Astrocyte (in vitro differentiated cells and primary cell): ENCODE results near the gene EIF4E. TPM values are rescaled to one million over a fixed set of nuclear protein-coding genes. Genes with fewer than 3 reads are reported as not detected.

ENCODE experiments used
- DNase-seq: peaks from one replicate; pipeline ENCODE4 v3.0.0-alpha.2; 2010; ENCODE audit warnings: low read depth
- FAIRE-seq: peaks from 2 replicates; lab custom pipeline; 2011; peaks lifted over from hg19 to GRCh38; lab: Jason Lieb, UNC
- H2AFZ ChIP-seq: 2 replicates; pipeline ENCODE4 v1.6.0; 2012; ENCODE audit warnings: low read depth, low read length, inconsistent platforms
- H3K27ac ChIP-seq: 2 replicates; pipeline ENCODE4 v1.5.1; 2011; ENCODE audit warnings: low read depth, low read length, inconsistent platforms
- H3K27me3 ChIP-seq: 2 replicates; pipeline ENCODE4 v1.6.0; 2011; ENCODE audit warnings: low read length, inconsistent platforms; ENCODE audit not compliant: insufficient read depth
- H3K36me3 ChIP-seq: 2 replicates; pipeline ENCODE4 v1.5.1; 2011; ENCODE audit warnings: low read length, inconsistent platforms; ENCODE audit not compliant: insufficient read depth
- H3K4me1 ChIP-seq: 2 replicates; pipeline ENCODE4 v1.5.1; 2011; ENCODE audit warnings: low read length, inconsistent platforms; ENCODE audit not compliant: insufficient read depth
- H3K4me2 ChIP-seq: 2 replicates; pipeline ENCODE4 v1.6.0; 2012; ENCODE audit warnings: low read length, inconsistent platforms
- H3K4me3 ChIP-seq: 2 replicates; pipeline ENCODE4 v1.5.1; 2011; ENCODE audit warnings: low read depth, mild to moderate bottlenecking, low read length, inconsistent platforms; ENCODE audit not compliant: insufficient read depth
- H3K79me2 ChIP-seq: 2 replicates; pipeline ENCODE4 v1.6.0; 2012; ENCODE audit warnings: mild to moderate bottlenecking, low read length, inconsistent platforms; ENCODE audit not compliant: insufficient read depth
- H3K9ac ChIP-seq: 2 replicates; pipeline ENCODE4 v1.6.0; 2012; ENCODE audit warnings: mild to moderate bottlenecking, low read length, inconsistent platforms
- H3K9me3 ChIP-seq: 2 replicates; pipeline ENCODE4 v1.5.1; 2012; ENCODE audit warnings: low read depth, mild to moderate bottlenecking, low read length, inconsistent platforms; ENCODE audit not compliant: insufficient read depth
- H4K20me1 ChIP-seq: 2 replicates; pipeline ENCODE4 v1.6.0; 2012; ENCODE audit warnings: low read length, inconsistent platforms; ENCODE audit not compliant: insufficient read depth
- H3K27ac Mint-ChIP-seq: one replicate; pipeline ENCODE4 v1.8.0; 2021; ENCODE audit warnings: mild to moderate bottlenecking, mixed read lengths; ENCODE audit not compliant: unreplicated experiment
- H3K27me3 Mint-ChIP-seq: one replicate; pipeline ENCODE4 v1.8.0; 2021; ENCODE audit warnings: low read depth, mixed read lengths; ENCODE audit not compliant: unreplicated experiment
- H3K36me3 Mint-ChIP-seq: one replicate; pipeline ENCODE4 v1.8.0; 2021; ENCODE audit warnings: low read depth, mixed read lengths; ENCODE audit not compliant: unreplicated experiment
- H3K4me1 Mint-ChIP-seq: one replicate; pipeline ENCODE4 v1.8.0; 2021; ENCODE audit warnings: low read depth, mixed read lengths; ENCODE audit not compliant: unreplicated experiment
- H3K4me3 Mint-ChIP-seq: one replicate; pipeline ENCODE4 v1.8.0; 2021; ENCODE audit warnings: mild to moderate bottlenecking, moderate library complexity, mixed read lengths; ENCODE audit not compliant: unreplicated experiment
- H3K9me3 Mint-ChIP-seq: one replicate; pipeline ENCODE4 v1.8.0; 2021; ENCODE audit warnings: mild to moderate bottlenecking, mixed read lengths; ENCODE audit not compliant: unreplicated experiment
- CTCF ChIP-seq: IDR thresholded peaks from 2 replicates; pipeline ENCODE4 v1.5.1; 2011; ENCODE audit warnings: low read depth, mild to moderate bottlenecking, inconsistent platforms, low read length, moderate library complexity; ENCODE audit not compliant: insufficient read depth
- EZH2 ChIP-seq: IDR thresholded peaks from 2 replicates; pipeline ENCODE4 v1.6.1; 2012; ENCODE audit warnings: mild to moderate bottlenecking, low read length, inconsistent platforms; ENCODE audit not compliant: insufficient read depth
- total RNA-seq: library from RNA; stranded (reverse); gene quantifications from 2 replicates; pipeline ENCODE4 v1.2.1, GENCODE V29; 2021

EIF4E gene
- total RNA-seq, 1 donor from 2014 or later = 110 TPM

GRCh38 chr4:98976716-98977115, 47.8 kb upstream of the EIF4E start:
- no peaks in the 10 kb centered on the region for H4K20me1 ChIP-seq
- Mint-ChIP-seq H3K27me3 (no peaks in the 10 kb centered on the region), H3K9me3 (no peaks in the 10 kb centered on the region), H3K27ac (no peak overlapping the region), H3K36me3 (no peaks in the 10 kb centered on the region), H3K4me1 (peaks cover 4% of the 10 kb centered on the region), H3K4me3 (no peak overlapping the region)
- no peaks in the 10 kb centered on the region for H3K36me3 ChIP-seq
- no peaks in the 10 kb centered on the region for H3K79me2 ChIP-seq
- H3K4me1 ChIP-seq = peaks cover 6% of the 10 kb centered on the region
- peak; percentile 58 for DNase-seq
- peak; percentile 45 for FAIRE-seq
- no peaks in the 10 kb centered on the region for H3K27me3 ChIP-seq
- no peak overlapping the region for H2AFZ ChIP-seq
- no peaks in the 10 kb centered on the region for H3K9me3 ChIP-seq
- TF ChIP-seq CTCF (no peak), EZH2 (no peak)
- H3K9ac ChIP-seq = no peak overlapping the region
- H3K27ac ChIP-seq = no peak overlapping the region
- H3K4me2 ChIP-seq = peak overlapping the region; percentile 37
- H3K4me3 ChIP-seq = no peak overlapping the region

GRCh38 chr4:98969878-98970785, 41.2 kb upstream of the EIF4E start:
- Histone ChIP-seq H3K36me3 (no peaks in the 10 kb centered on the region), H3K27ac (no peak overlapping the region), H3K79me2 (no peaks in the 10 kb centered on the region), H3K27me3 (no peaks in the 10 kb centered on the region), H3K4me1 (no peaks in the 10 kb centered on the region), H2AFZ (no peak overlapping the region), H3K9me3 (no peaks in the 10 kb centered on the region), H3K4me3 (no peak overlapping the region), H3K9ac (no peak overlapping the region), H3K4me2 (no peak overlapping the region), H4K20me1 (no peaks in the 10 kb centered on the region)
- Mint-ChIP-seq H3K36me3 (no peaks in the 10 kb centered on the region), H3K27ac (peak overlapping the region; percentile 37), H3K4me1 (peaks cover 3% of the 10 kb centered on the region), H3K27me3 (no peaks in the 10 kb centered on the region), H3K9me3 (peaks cover 2% of the 10 kb centered on the region), H3K4me3 (no peak overlapping the region)
- DNase-seq (no peak), FAIRE-seq (no peak)
- TF ChIP-seq CTCF (no peak), EZH2 (no peak)

GRCh38 chr4:98967786-98968329, 38.9 kb upstream of the EIF4E start:
- Histone ChIP-seq H2AFZ (no peak overlapping the region), H3K27me3 (no peaks in the 10 kb centered on the region), H4K20me1 (no peaks in the 10 kb centered on the region), H3K79me2 (no peaks in the 10 kb centered on the region), H3K9me3 (no peaks in the 10 kb centered on the region), H3K4me3 (no peak overlapping the region), H3K4me2 (no peak overlapping the region), H3K9ac (no peak overlapping the region), H3K27ac (no peak overlapping the region), H3K4me1 (peaks cover 6% of the 10 kb centered on the region), H3K36me3 (no peaks in the 10 kb centered on the region)
- peaks cover 2% of the 10 kb centered on the region for H3K9me3 Mint-ChIP-seq
- H3K4me1 Mint-ChIP-seq = peaks cover 15% of the 10 kb centered on the region
- FAIRE-seq (no peak), DNase-seq (no peak)
- no peaks in the 10 kb centered on the region for H3K36me3 Mint-ChIP-seq
- no peaks in the 10 kb centered on the region for H3K27me3 Mint-ChIP-seq
- H3K27ac Mint-ChIP-seq = no peak overlapping the region
- no peak overlapping the region for H3K4me3 Mint-ChIP-seq
- TF ChIP-seq CTCF (no peak), EZH2 (no peak)
